Measurements from ENCODE around the gene PPID.

Gene PPID

GRCh38 chr4:158704274-158704673 lies 18.9 kb downstream of the PPID start:
- Histone ChIP-seq H3K4me3 (ENCODE audit: low read depth, low read length, poor library complexity, severe bottlenecking) (no peak overlapping the region), H3K36me3 (ENCODE audit: insufficient read depth, low read length) (peaks cover 28% of the 10 kb centered on the region), H3F3A (ENCODE audit: insufficient read depth, low read length) (no peaks in the 10 kb centered on the region; the same call in 1 of the 2 replicates), H4K20me1 (ENCODE audit: insufficient read depth, low read length) (no peaks in the 10 kb centered on the region), H3K27ac (ENCODE audit: low read depth, low read length, poor library complexity, severe bottlenecking) (no peak overlapping the region), H3K4me1 (ENCODE audit: insufficient read depth, low read length, severe bottlenecking) (no peaks in the 10 kb centered on the region), H3K79me2 (ENCODE audit: insufficient read depth, low read length) (no peaks in the 10 kb centered on the region), H3K9me3 (ENCODE audit: low read length) (no peaks in the 10 kb centered on the region), H3K4me2 (ENCODE audit: low read length) (no peak overlapping the region), H3K9me2 (ENCODE audit: low read depth, low read length) (no peaks in the 10 kb centered on the region), H2AFZ (ENCODE audit: low read length) (no peak overlapping the region), H3K27me3 (ENCODE audit: insufficient read depth, low read length) (no peaks in the 10 kb centered on the region), H3K9ac (ENCODE audit: low read length) (no peak overlapping the region)
- no peak for TF ChIP-seq EZH2 (IDR thresholded peaks at IDR 0.05; ENCODE audit: borderline replicate concordance, low read length)
- no peak for TF ChIP-seq CTCF (IDR thresholded peaks at IDR 0.05; ENCODE audit: low read length)

DNA sequence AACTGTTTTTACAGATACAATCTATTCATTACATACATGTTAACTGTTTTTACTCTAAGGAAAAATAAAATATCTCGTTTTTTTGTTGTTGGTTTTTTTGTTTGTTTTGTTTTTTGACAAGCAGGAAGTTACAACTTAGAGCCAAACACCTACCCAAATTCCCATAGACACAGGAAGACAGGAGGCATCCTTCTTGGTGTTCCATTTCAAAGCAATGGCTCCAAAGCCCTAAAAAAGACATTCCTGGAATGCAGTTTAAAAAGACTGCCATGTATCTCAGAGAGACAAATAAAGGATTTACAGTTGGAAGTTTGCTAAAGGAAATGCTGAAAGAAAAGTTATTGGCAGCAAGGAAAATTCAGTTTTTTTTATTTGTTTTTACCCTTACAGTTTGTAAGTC lies 34.4 kb downstream of the PPID start:
- H3K4me2 ChIP-seq (ENCODE audit: low read length) = no peak overlapping the region
- no peak overlapping the region for H3K27ac ChIP-seq (ENCODE audit: low read depth, low read length, poor library complexity, severe bottlenecking)
- no peaks in the 10 kb centered on the region for H3K27me3 ChIP-seq (ENCODE audit: insufficient read depth, low read length)
- H3K36me3 ChIP-seq (ENCODE audit: insufficient read depth, low read length) = peaks cover 4% of the 10 kb centered on the region; the same call in 1 of the 2 replicates
- no peaks in the 10 kb centered on the region for H3K4me1 ChIP-seq (ENCODE audit: insufficient read depth, low read length, severe bottlenecking)
- no peak overlapping the region for H2AFZ ChIP-seq (ENCODE audit: low read length)
- H3K79me2 ChIP-seq (ENCODE audit: insufficient read depth, low read length) = no peaks in the 10 kb centered on the region
- H4K20me1 ChIP-seq (ENCODE audit: insufficient read depth, low read length) = no peaks in the 10 kb centered on the region
- no peaks in the 10 kb centered on the region for H3F3A ChIP-seq (ENCODE audit: insufficient read depth, low read length)
- TF ChIP-seq CTCF (IDR thresholded peaks at IDR 0.05; ENCODE audit: low read length) (no peak), EZH2 (IDR thresholded peaks at IDR 0.05; ENCODE audit: borderline replicate concordance, low read length) (no peak)
- no peaks in the 10 kb centered on the region for H3K9me3 ChIP-seq (ENCODE audit: low read length)
- no peak overlapping the region for H3K4me3 ChIP-seq (ENCODE audit: low read depth, low read length, poor library complexity, severe bottlenecking)
- no peak overlapping the region for H3K9ac ChIP-seq (ENCODE audit: low read length)
- no peaks in the 10 kb centered on the region for H3K9me2 ChIP-seq (ENCODE audit: low read depth, low read length)

GRCh38 chr4:158682066-158682465 lies 41.1 kb downstream of the PPID start:
- Histone ChIP-seq H2AFZ (ENCODE audit: low read length) (no peak overlapping the region), H3K4me2 (ENCODE audit: low read length) (no peak overlapping the region), H3K27me3 (ENCODE audit: insufficient read depth, low read length) (no peaks in the 10 kb centered on the region), H3K9ac (ENCODE audit: low read length) (no peak overlapping the region), H3F3A (ENCODE audit: insufficient read depth, low read length) (no peaks in the 10 kb centered on the region), H3K27ac (ENCODE audit: low read depth, low read length, poor library complexity, severe bottlenecking) (no peak overlapping the region), H3K9me3 (ENCODE audit: low read length) (no peaks in the 10 kb centered on the region), H3K4me3 (ENCODE audit: low read depth, low read length, poor library complexity, severe bottlenecking) (no peak overlapping the region), H3K36me3 (ENCODE audit: insufficient read depth, low read length) (no peaks in the 10 kb centered on the region), H3K9me2 (ENCODE audit: low read depth, low read length) (no peaks in the 10 kb centered on the region), H3K79me2 (ENCODE audit: insufficient read depth, low read length) (no peaks in the 10 kb centered on the region), H3K4me1 (ENCODE audit: insufficient read depth, low read length, severe bottlenecking) (no peaks in the 10 kb centered on the region), H4K20me1 (ENCODE audit: insufficient read depth, low read length) (no peaks in the 10 kb centered on the region)
- TF ChIP-seq EZH2 (IDR thresholded peaks at IDR 0.05; ENCODE audit: borderline replicate concordance, low read length) (no peak), CTCF (IDR thresholded peaks at IDR 0.05; ENCODE audit: low read length) (no peak)

Measured in OCI-LY1 (cell line).